Measurements from ENCODE around the gene LCN12.

The LCN12 gene

GRCh38 chr9:136973618-136974617, 21.8 kb downstream of the LCN12 start:
- DNase-seq (ENCODE audit: low read depth in 2 of 2) = no peak

GRCh38 chr9:136974817-136975535, 22.9 kb downstream of the LCN12 start:
- DNase-seq (ENCODE audit: low read depth in 2 of 2) = no peak

GRCh38 chr9:136975644-136976043, 23.6 kb downstream of the LCN12 start:
- DNase-seq (ENCODE audit: low read depth in 2 of 2) = no peak

GRCh38 chr9:136977223-136977622, 25.1 kb downstream of the LCN12 start, which contains the start of gene PTGDS:
Gene PTGDS (plus strand): TSS chr9:136977504. CDS start chr9:136977579, 75 bp downstream.
- DNase-seq (ENCODE audit: low read depth in 2 of 2) = no peak

- DNase-seq (ENCODE audit: low read depth in 2 of 2) = no peak
These were observed 25.6 kb downstream of the LCN12 start for GRCh38 chr9:136977649-136978072.

- peak; percentile 53 to 64 for DNase-seq (ENCODE audit: low read depth in 2 of 2)
These were observed 26.2 kb downstream of the LCN12 start for GRCh38 chr9:136978073-136978864.

GRCh38 chr9:136978865-136979544, 26.9 kb downstream of the LCN12 start:
- DNase-seq (ENCODE audit: low read depth in 2 of 2) = no peak

- DNase-seq (ENCODE audit: low read depth in 2 of 2) = no peak
These were observed 27.9 kb downstream of the LCN12 start for GRCh38 chr9:136979769-136980587.

- DNase-seq (ENCODE audit: low read depth in 2 of 2) = no peak
These were observed 28.8 kb downstream of the LCN12 start for GRCh38 chr9:136980669-136981478.

- DNase-seq (ENCODE audit: low read depth in 2 of 2) = no peak
These were observed 29.6 kb downstream of the LCN12 start for GRCh38 chr9:136981588-136982231.

GRCh38 chr9:136982232-136983051, 30.4 kb downstream of the LCN12 start, which contains the start of gene LCNL1:
Gene LCNL1 (plus strand): TSS chr9:136982993. CDS start chr9:136983587, 594 bp downstream.
- DNase-seq (ENCODE audit: low read depth in 2 of 2) = no peak

- DNase-seq (ENCODE audit: low read depth in 2 of 2) = no peak
These were observed 31.1 kb downstream of the LCN12 start for GRCh38 chr9:136983167-136983566.

GRCh38 chr9:136983656-136984314, 31.7 kb downstream of the LCN12 start:
- no peak for DNase-seq (ENCODE audit: low read depth in 2 of 2)

GRCh38 chr9:136984464-136985026, 32.5 kb downstream of the LCN12 start:
- no peak for DNase-seq (ENCODE audit: low read depth in 2 of 2)

GRCh38 chr9:136985027-136985602, 33.0 kb downstream of the LCN12 start:
- DNase-seq (ENCODE audit: low read depth in 2 of 2) = no peak

GRCh38 chr9:136985853-136986252, 33.8 kb downstream of the LCN12 start:
- no peak for DNase-seq (ENCODE audit: low read depth in 2 of 2)

GRCh38 chr9:136988872-136989271, 36.8 kb downstream of the LCN12 start:
- DNase-seq (ENCODE audit: low read depth in 2 of 2) = no peak

All from stimulated activated CD8-positive, alpha-beta memory T cell treated with anti-CD3 and anti-CD28 coated beads, Interleukin-7, amount 100 ng/mL, for 4 hours (primary cell).